HuH-7.5 (cell line): Measurements from ENCODE around the gene RGMA.

ENCODE experiments used
- DNase-seq: peaks from one replicate; pipeline ENCODE4 v3.0.0; 2011; ENCODE audit warnings: low spot score

Gene RGMA

DNA sequence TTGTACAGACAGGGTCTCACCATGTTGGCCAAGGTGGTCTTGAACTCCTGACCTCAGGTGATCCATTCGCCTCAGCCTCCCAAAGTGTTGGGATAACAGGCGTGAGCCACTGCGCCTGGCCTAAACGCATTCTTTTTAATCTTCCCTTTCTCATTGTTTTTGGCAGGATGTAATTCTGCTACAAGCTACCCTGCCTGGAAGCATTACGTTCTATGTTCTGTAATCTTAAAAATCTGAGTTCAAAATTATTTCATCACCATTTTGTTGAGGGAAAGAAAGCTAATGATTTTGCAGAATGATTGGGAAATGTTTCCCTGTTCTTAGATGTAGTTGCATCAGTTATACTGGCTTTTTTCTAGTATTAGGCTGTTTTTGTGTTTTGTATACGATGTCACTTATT, 71.5 kb downstream of the RGMA start:
- DNase-seq, result no peak

DNA sequence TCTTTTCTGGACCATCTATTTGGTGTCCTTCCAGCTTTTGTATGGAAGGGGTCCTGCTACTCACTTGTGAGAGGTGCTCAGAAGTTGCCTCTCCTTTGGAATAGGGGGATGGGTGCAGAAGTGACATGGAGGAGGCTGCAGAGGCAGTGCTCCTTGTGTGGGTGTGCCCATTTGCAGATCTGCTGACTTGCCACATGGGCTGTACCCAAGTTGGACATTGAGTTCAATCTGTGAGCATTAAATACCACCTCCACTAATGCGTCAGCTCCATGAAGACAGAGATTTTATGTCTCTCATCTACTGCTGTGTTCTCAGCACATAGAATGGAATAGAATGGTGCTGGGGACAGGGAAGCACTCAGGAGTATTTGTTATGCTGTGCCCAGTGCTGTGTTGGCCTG, 76.2 kb downstream of the RGMA start:
- DNase-seq, result no peak

DNA sequence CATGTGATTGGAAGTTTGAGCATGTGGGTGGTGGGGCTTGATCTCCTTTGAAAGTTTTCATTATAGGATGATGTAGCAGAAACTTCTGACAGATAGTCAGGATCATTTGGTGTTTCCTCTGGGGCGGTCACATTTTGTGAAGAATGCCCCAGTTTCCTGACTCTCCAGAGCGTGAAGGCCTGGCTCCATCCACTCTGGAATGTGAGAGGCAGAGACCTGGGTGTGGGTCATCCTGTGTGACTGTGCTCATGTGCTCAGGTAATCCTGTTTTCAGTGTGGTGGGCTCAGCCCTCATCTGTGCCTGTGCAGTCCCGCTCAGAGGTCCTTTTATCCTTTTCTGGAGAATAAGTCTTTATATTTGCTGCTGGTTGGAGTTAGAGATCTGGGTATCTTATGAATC, 81.0 kb downstream of the RGMA start:
- DNase-seq, result no peak

DNA sequence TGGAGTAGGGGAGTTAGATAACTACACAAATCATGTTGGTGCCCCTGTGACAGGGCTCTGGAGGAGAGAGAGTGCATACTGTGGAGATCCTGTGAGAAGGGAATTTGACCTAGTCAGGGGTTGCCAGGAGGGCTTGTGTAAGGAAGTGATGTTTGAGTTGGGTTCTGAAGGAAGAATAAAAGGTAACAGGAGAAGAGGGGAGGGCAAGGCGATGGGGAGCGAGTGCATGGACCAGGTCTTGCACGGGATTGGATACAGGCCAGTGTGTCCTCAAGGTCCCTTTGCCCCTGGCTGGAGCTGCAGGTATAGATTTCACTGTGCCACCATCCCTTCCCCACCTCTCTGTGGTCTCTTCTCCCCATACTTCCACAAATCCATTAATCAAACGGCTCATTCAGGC, 83.9 kb downstream of the RGMA start:
- no peak for DNase-seq

DNA sequence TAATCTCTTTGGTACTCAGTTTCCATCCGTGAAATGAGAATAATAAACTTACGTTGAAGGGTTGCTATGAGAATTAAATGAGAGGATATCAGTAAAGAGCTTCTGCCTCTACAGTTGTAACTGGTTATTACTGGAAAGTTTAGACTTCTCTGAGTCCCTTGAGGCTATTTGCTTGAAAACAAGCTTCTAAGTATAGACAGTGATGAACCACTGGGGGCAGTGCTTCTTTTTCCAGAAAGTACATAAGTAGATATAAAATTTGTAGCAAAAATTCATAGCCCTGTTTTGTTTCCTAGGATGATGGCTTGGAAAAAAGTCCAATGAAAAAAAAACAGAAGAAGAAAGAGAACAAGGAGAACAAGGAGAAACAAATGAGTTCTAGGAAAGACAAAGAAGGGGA, 87.1 kb downstream of the RGMA start:
- DNase-seq, result no peak

DNA sequence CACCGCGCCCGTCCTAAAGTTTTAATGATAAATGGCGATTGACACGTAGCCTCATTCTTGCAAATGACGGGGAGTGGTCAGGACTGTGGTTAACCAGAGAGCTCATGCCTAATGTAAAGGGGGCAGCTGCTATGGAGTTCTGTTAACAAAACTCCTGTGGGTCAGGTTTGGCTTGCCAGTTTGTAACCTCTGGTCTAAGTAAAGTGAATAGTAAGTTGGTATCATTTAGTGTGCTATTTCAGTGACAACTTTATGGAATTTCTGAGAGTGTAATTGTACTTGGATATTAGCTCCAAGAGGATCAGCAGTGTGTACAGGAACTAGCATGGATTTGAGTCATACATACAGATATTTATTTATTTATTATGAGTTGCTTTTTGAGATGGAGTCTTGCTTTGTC, 87.9 kb downstream of the RGMA start:
- no peak for DNase-seq

DNA sequence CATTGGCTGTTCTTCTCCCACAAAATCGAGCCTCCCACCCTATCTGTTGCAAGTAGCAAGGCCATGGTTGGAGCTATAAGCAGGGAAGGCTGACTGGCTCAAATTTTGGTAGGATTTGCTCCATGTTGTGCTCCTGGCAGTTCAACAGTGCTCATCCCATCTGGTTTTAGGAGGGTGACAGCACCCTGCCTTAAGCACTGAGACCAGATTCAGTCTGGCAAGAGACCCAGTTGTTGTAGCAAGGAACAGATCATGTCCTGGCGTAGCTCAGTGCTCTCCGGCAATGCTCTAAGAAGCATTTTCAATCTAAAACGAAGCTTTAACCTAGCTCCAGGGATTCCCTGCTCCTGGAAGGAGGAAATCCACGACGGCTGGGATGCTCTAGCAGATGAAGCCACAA, 91.2 kb downstream of the RGMA start:
- no peak for DNase-seq

DNA sequence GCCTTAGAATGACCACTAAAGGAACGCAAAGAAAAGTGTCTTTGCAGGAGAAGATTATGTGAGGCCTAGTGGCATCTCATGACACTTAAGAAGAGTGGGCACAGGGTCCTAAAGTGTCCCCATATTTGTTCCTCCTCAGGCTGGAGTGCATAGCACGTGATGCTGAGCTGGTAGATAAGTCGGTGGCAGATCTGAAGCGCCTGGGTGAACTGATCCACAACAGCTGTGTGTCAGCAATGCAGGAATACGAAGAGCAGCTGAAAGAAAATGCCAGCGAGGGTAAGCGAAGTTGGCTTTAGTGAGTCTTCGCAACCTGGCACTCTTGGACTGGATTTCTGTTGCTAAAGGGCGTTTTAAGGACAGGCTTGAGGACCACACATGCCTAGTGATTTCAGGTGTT, 96.3 kb downstream of the RGMA start:
- DNase-seq, result no peak

DNA sequence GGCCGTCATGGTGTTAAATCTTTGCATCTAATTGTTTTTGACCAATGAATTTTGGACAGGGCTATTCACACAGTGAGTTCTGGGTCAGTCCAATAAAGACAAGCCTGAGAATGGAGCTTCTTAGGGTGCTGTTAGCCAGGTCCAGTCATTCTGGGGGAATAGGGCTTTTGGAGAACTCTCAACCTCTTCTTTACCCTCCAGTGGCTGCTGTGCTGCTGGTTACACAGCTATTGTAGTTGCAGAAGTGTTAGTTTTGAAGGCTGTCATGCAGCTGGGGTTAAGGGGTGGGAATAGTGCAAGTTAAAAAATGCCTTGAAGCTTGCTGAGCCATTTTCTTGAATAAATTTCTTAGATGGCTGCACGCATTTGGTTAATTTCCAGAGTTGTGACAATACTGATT, 99.0 kb downstream of the RGMA start:
- DNase-seq, result no peak

DNA sequence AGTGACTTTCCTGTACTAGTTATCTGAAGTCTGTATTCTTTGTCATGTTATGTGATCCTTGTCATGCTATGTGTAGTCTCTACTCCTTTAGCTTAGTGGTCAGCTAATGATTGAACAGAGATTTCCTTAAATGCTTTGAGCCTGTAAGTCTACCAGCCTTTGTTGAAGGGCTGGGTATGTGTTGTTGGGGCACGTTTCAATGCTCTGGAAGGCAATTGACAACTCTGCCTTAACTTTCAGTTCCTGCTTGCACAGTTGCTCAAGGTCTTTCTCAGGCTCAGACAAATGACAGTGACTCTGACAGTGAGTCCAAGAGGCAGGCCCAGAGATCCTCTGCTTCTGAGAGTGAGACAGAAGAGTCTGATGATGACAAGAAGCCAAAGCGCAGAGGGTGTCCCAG, 99.5 kb downstream of the RGMA start:
- no peak for DNase-seq
